ENCODE data around the gene DNAAF9. TPM values are rescaled to one million over a fixed set of nuclear protein-coding genes. Genes with fewer than 3 reads are reported as not detected.
"Not testable (repeated sequence)": the region's sequence is repeated elsewhere in the genome, so short reads cannot be mapped to it uniquely, and the experiment has no call there.

Gene DNAAF9
- total and polyA plus RNA-seq, 7 donors = 0.92 to 38.5 (median 20.3) TPM

GRCh38 chr20:3423126-3423525, 15.7 kb upstream of the DNAAF9 start:
- Histone ChIP-seq H3K27ac (no peak overlapping the region), H3K4me3 (no peak overlapping the region), H3K36me3 (no peaks in the 10 kb centered on the region), H3K9me3 (no peaks in the 10 kb centered on the region), H3K4me1 (no peaks in the 10 kb centered on the region), H3K27me3 (no peaks in the 10 kb centered on the region)
- intact Hi-C loops (cut with DNase I) = no loop called here
- no peak for TF ChIP-seq POLR2AphosphoS5 (IDR thresholded peaks at IDR 0.05)
- TF ChIP-seq, protein P1, sequence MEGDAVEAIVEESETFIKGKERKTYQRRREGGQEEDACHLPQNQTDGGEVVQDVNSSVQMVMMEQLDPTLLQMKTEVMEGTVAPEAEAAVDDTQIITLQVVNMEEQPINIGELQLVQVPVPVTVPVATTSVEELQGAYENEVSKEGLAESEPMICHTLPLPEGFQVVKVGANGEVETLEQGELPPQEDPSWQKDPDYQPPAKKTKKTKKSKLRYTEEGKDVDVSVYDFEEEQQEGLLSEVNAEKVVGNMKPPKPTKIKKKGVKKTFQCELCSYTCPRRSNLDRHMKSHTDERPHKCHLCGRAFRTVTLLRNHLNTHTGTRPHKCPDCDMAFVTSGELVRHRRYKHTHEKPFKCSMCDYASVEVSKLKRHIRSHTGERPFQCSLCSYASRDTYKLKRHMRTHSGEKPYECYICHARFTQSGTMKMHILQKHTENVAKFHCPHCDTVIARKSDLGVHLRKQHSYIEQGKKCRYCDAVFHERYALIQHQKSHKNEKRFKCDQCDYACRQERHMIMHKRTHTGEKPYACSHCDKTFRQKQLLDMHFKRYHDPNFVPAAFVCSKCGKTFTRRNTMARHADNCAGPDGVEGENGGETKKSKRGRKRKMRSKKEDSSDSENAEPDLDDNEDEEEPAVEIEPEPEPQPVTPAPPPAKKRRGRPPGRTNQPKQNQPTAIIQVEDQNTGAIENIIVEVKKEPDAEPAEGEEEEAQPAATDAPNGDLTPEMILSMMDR (IDR thresholded peaks at IDR 0.05) = no peak
- TF ChIP-seq POLR2A (IDR thresholded peaks at IDR 0.05) = no peak
- no peak for TF ChIP-seq EP300 (IDR thresholded peaks at IDR 0.05)
- DNase-seq = no peak
- 58 to 68% methylated on average over 5 of the region's 5 CpGs for WGBS, 2 donors

- Histone ChIP-seq H3K27ac (no peak overlapping the region), H3K36me3 (no peaks in the 10 kb centered on the region), H3K27me3 (no peaks in the 10 kb centered on the region), H3K9me3 (no peaks in the 10 kb centered on the region), H3K4me3 (no peak overlapping the region), H3K4me1 (no peaks in the 10 kb centered on the region)
- 76 to 85% methylated on average over 6 of the region's 6 CpGs for WGBS, 2 donors
- intact Hi-C loops (cut with DNase I) = no loop called here
- TF ChIP-seq POLR2AphosphoS5 (IDR thresholded peaks at IDR 0.05) = no peak
- TF ChIP-seq, protein P1 (IDR thresholded peaks at IDR 0.05) = no peak
- TF ChIP-seq EP300 (IDR thresholded peaks at IDR 0.05) = no peak
- no peak for TF ChIP-seq POLR2A (IDR thresholded peaks at IDR 0.05)
- DNase-seq = no peak
Measured at GRCh38 chr20:3421985-3422384, 14.5 kb upstream of the DNAAF9 start.

DNA sequence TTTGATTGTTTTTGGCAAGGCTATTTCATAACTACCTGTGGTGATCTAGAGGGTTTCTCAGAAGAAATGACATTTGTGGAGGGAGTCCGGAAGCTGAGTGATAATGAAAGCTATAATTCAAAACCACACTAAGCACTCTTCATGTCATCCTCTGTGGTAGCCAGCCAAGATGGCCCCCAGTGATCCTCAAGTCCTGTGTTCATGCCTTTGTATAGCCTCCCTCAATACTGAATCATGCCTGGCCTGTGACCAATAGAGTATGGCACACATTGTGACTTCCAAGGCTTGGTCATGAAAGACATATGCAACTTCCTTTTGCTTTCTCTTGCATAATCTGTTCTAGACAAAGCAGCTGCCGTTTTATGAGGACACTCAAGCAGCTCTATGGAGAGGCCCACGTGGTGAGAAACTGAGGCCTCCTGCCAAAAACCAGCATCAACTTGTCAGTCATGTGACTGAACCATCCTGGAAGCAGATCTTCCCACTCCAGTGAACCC, 12.8 kb upstream of the DNAAF9 start:
- Histone ChIP-seq H3K27me3 (no peaks in the 10 kb centered on the region), H3K27ac (peak overlapping the region in 1 of 4 donors; percentile 34), H3K4me1 (no peaks in the 10 kb centered on the region), H3K9me3 (peaks cover 0 to 3% (median 0%) of the 10 kb centered on the region in 4 donors), H3K4me3 (no peak overlapping the region), H3K36me3 (no peaks in the 10 kb centered on the region)
- peak; percentile 77 for DNase-seq
- WGBS, 2 donors = 32 to 50% methylated on average over 3 of the region's 3 CpGs
- no peak for TF ChIP-seq POLR2A (IDR thresholded peaks at IDR 0.05)
- TF ChIP-seq, protein P1 (IDR thresholded peaks at IDR 0.05) = no peak
- TF ChIP-seq POLR2AphosphoS5 (IDR thresholded peaks at IDR 0.05) = peak in 2 of 4 donors; percentile 31 to 43
- TF ChIP-seq EP300 (IDR thresholded peaks at IDR 0.05) = no peak
- intact Hi-C loops (cut with DNase I) = no loop called here

GRCh38 chr20:3418161-3418560, 10.7 kb upstream of the DNAAF9 start:
- DNase-seq; H3K36me3 ChIP-seq; H3K4me1 ChIP-seq; H3K27me3 ChIP-seq; H3K9me3 ChIP-seq; H3K4me3 ChIP-seq; H3K27ac ChIP-seq; intact Hi-C loops (cut with DNase I): not testable (repeated sequence)
- 70 to 79% methylated on average over 1 of the region's 1 CpG for WGBS, 2 donors

DNA sequence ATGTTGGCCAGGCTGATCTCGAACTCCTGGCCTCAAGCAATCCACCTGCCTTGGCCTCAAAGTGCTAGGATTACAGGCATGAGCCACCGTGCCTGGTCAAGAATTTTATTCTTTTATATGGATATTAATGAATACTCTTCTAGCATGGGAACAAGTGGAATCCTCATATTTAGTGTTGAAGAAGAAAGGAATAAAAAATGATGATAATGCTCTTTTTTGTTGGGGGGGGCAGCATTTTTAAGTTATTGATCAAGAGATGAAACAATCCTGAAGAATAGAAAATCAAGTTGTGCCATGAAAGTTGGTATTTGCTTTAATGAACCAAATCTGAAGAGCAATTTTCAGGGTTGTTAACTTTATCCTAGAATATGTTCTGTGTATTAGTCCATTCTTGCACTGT, 6.7 kb upstream of the DNAAF9 start:
- intact Hi-C loops (cut with DNase I) = no loop called here
- Histone ChIP-seq H3K27ac (no peak overlapping the region), H3K9me3 (peaks cover 0 to 3% (median 0%) of the 10 kb centered on the region in 4 donors), H3K4me1 (peaks cover 0 to 3% (median under 1%) of the 10 kb centered on the region in 4 donors), H3K4me3 (no peak overlapping the region), H3K36me3 (no peaks in the 10 kb centered on the region), H3K27me3 (no peaks in the 10 kb centered on the region)
- 73 to 86% methylated on average over 2 of the region's 2 CpGs for WGBS, 2 donors
- DNase-seq = no peak
- no peak for TF ChIP-seq EP300 (IDR thresholded peaks at IDR 0.05)
- TF ChIP-seq, protein P1 (IDR thresholded peaks at IDR 0.05) = no peak

Measured in sigmoid colon (tissue), 7 donors.